ENCODE data around the gene AGXT.
A peak's percentile ranks its signal among the peaks of the same experiment; 100 is the strongest.

AGXT gene

DNA sequence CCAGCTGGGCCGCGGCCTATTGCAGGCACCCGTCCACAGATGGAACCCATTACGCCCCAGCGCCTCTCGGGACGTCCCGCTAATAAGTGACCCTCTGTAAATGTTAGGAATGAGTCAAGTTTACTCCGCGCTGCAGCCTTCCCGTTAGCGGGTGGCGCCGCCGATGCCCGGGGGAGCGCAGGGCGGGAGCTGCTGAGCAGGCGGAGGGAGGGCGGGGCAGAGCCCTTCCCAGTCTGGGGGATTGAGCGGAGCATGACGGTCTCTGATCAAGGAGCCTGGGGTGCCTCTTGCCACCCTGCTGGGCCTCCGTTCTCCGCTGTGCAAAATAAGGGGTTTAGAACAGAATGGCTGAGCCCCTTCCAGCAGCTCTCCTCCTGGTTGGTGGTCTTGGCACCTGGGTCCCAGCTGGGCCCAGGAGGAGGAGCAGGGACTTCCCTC, 48.0 kb downstream of the AGXT start:
- no peak for DNase-seq

DNA sequence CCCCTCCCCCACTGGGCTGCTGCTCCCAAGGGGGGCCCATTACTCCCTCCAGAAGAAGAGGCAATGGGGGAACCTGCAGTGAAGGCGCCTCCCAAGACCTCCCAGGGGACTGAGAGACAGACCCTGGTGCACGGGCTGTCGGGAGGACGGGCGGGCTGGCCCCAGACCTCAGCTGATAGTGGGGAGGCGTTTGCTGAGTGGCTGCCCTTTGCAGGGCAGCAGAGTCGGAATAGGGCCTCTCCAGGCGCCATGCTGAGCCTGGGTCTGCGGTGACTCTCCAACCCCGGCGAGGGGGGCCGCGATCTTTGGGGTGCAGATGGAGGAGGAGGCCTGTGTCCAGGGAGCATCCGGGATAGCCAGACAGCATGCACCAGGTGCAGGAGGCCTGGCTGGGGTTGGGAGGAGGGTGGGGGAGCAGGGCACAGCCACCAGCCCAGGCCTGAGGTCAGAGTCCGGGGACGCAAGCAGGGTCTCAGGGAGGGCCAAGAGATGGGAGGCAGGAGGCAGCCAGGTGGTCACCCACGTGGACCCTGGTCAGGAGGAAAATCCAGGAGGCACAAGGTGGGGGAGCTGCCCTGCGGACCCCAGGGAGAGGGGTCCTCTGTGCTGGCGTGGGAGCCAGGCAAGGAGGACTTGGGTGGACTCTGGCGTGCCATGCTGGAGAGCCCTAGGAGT, 48.5 kb downstream of the AGXT start:
- no peak for DNase-seq

DNA sequence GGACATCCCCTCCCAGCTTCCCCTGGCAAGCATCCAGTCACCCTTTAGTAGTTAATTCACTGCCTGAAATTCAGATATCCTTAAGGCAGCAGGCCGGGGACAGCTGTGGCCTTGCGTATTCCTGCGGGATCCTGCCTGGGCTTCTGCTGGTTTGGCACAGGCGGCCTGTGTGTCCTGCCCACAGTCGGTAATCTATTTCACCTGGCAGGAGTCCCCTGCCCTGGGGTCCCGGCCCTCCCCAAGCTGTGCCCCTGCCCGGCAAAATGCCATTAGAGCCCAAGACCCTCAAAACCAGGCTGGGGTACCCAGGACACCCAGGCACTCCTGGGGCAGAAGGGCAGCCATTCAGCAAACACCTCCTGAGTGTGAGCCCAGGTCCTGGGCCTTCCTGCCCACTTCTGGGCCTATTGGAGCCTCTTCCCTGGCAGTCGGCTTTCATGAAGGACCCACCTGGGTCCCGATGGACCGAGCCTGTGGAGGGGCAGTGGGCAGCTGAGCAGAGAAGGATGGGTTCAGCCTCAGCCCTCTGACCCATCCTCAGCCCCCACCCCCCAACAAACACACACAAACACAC, 49.1 kb downstream of the AGXT start:
- DNase-seq: peak; percentile 0

DNA sequence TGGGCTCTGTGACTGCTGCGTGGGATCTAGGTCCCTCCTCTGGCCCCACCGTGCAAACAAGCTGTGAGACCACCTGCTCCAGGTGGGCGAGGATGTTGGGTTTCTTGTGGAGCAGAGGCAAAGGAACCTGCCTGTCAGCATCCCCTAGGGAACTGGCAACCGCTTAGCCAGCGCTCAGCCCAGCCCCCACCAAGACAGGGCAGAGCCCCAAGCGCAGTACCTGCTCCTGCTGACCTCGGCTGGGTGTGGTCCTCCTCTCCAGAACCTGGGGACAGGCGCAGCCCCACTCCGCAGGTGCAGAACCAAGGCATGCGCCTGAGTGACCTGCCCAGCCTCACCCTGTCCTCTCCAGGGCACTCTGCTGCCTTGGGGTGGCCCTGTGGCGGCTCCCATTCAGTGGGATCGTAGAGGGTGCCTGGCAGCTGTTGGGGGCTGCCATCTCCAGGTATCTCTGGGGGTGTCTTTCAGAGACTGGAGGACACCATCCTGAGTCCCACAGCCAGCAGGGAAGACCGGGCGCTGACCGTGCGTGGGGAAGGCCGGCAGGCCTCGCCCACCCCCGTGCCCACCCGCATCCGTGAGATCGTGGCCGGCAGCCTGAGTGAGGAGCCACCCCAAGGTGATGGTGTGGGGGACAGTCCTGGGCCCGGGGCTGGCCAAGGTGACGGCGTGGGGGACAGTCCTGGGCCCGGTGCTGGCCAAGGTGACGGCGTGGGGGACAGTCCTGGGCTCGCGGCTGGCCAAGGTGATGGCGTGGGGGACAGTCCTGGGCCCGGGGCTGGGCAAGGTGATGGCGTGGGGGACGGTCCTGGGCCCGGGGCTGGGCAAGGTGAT, 49.9 kb downstream of the AGXT start:
- DNase-seq: peak; percentile 1

DNA sequence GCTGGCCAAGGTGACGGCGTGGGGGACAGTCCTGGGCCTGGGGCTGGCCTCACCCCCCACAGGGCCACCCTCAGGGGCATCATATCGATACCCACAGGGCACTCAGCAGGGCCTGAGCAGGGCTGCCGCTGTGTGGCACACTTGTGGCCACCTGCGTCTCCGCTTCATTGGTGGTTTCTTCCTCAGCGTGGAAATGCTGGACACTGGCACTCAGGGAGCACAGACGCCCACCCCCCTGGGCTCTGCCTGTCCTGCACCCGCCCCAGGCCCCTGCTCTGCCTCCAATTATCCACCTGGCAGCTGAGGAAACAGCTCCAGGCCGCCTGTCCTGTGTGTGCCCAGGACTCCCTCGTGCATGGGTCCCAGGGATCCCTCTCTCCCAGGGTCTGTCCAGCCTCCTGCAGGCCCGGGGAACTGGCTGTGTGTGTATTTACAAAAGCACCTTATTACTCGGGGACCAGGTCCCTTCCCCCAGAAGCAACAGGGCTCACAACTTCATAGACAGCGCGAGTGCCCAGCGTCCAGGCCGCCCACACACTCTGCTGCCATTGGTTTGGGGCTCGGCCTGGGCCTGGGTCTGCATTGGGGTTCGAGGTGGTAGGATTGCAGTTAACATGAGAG, 50.6 kb downstream of the AGXT start:
- no peak for DNase-seq

DNA sequence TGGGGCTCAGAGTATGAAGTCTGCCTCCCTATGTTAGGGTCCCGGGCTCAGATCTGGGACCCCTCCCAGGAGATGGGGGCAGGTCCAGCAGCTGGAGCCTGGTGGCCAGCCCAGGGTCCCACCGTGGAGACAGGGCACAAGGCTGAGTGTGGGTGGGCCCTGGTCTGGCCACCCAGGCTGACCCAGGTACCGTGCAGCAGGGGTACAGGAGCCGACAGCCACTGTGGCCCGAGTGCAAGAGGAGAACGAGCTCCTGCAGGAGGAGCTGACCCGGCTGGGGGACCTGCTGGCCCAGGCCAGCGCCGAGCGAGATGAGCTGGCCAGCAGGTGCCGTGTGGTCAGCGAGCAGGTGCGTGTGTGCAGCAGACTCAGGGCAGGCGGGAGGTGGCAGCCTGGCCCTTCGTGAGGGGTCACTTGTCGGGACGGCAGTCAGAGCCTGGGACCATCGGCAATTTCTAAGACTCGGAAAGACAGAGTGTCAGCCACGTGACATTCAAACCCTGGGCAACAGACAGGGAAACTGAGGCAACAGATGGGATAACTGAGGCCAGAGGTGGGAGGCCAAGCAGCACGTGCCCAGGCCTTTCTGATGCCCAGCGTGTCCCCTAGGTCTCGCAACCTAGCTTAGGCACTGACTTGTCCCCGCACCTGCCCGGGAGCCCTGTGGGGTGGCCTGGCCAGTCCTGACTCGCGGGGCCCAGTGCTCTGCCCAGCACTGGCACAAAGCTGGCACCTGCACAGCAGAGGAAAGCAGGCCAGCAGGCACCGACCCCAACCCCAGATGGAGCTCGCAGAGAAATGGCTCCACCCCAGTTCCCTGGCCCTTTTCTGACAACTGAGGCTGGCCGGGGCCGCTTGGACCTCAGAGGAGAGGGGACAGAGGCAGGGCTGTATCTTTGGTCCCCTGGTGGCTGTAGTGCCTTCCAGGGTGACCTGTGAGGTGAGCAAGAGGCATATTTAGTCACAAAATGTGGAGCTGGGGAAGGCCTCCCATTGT, 51.5 kb downstream of the AGXT start:
- no peak for DNase-seq

DNA sequence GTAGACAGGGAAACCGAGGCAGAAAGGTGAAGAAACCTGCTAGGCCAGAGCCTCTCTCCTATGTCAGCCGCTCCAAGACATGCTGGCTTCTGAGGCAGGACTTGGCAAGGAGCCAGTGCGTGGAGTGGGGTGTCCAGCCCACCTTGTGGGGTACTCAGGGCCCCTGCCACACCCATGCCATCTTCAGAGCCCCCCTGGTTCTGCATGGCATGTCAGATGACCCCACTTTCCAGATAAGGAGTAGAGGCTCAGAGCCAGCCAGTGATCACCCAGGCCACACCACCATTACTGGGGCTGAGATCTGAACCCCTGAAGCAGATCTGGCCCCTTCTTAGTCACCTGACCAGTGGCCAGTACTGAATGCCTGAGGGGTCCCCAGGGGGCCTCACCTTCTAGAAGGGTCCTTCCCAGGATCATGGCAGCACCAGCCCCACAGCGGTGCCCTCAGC, 52.2 kb downstream of the AGXT start:
- DNase-seq: no peak

DNA sequence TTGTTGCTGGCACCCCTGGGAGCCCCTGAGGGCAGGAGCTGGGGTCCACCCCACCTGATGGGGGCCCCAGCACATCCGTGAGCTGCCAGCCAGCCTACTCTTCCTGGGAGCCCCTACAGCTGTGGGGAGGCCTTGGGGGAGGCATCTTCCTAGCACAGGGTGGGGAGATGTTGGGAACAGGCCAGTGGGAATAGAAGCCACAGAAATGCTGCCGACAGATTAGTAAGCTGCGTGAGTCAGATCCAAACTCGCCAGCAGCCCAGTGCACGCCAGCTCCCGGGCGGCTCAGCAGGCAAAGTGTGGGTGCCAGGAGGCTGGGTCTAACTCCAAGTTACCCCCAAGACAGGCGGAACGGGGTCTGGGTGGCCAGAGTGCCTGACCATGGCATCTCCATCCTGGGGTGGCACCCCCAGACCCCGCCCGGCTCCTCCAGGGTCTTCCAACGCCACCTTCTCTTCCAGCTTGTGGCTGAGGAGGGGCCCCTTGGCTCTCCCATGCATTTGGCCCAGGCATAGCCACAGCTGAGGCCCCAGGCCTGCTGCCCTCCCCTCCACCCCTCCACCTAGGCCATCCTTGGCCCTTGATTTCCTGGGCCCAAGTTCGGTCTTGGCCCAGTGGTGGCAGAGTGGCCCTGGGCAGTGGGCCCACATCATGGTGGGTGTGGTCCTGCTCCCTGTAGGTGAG, 52.8 kb downstream of the AGXT start:
- DNase-seq: no peak

DNA sequence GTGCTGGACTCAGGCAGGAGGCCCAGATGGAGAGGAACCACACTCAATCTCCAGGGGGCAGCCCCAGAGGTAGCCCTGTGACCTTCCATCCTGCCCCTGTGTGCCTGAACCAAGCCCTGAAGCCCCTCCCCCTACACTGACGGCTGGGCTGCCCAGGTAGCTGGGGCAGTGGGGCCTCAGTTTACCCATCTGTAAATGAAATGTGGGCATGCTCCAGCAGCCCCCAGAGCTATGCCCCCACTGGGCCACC, 53.3 kb downstream of the AGXT start:
- no peak for DNase-seq

DNA sequence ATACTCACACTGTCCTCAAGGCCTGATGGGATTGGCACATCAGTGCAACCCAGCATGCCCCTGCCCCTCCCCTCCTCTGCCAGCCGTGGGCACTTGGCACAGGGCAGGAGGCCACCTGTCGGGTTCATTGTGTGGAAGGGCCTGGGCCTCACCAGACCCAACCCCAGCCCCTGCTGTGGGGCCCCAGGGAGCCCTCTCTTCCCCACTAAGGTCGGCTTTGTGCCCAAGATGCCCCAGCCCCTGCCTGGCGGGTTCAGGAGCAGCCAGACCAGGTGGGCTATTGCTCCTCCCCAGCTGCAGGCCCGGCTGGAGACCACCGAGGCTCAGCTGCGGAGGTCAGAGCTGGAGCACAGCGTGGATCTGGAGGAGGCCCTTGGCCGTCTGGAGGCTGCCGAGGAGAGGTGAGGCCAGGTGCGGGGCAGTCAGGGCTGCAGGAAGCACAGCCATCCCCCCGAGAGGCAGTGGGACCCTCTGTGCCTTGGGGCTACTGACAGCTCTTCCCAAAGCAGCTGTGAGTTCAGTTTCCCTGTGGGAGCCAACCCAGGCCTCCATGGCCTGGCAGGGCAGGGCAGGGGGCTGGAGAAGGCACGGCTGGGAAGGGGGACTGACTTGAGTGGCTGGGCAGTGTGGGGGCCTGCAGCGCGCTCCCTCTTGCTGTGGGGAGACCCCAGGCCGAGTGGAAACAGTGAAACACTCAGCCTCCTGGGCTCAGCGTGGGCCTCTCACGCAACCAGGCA, 53.8 kb downstream of the AGXT start:
- DNase-seq: no peak

DNA sequence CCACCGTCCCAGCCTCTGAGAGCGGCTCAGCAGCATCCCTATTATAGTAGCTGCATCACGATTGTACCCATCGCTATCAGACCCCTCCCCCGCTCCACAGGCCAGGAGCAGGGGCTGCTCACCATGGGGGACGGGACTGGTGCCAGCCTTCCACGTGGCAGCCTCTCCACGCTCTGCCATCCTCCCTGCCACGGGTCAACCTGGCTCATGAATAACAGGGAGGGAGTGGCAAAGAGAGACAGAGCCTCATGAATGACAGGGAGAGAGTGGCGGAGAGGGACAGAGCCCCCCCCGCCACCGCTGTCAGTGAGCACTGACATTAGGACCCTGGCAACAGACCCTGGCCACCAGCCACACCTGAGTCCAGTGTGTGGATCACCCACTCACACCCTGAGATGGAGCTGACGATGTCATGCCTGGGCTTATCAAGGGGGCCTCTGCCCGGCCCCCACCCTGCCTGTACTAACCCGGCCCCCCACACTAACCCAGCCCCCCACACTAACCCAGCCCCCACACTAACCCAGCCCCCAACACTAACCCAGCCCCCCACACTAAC, 54.4 kb downstream of the AGXT start:
- DNase-seq: no peak

DNA sequence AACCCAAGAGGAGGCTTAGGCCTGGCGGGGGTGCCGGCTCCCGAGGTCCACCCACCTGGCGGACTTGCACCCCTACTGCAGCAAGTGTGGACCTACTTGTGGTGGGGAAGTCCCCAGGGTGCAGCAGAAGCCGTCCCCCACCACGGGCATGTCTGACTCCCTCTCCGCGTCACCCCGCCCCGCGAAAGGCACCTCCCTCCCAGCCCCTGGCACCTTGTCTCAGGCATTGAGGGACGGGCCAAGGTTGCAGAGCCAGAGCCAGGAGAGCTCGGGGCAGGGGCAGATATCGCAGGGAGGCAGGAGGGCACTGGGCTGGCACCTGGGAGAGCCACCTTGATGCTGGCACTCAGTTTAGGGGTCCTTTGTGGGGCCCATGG, 56.6 kb downstream of the AGXT start:
- DNase-seq: no peak

DNA sequence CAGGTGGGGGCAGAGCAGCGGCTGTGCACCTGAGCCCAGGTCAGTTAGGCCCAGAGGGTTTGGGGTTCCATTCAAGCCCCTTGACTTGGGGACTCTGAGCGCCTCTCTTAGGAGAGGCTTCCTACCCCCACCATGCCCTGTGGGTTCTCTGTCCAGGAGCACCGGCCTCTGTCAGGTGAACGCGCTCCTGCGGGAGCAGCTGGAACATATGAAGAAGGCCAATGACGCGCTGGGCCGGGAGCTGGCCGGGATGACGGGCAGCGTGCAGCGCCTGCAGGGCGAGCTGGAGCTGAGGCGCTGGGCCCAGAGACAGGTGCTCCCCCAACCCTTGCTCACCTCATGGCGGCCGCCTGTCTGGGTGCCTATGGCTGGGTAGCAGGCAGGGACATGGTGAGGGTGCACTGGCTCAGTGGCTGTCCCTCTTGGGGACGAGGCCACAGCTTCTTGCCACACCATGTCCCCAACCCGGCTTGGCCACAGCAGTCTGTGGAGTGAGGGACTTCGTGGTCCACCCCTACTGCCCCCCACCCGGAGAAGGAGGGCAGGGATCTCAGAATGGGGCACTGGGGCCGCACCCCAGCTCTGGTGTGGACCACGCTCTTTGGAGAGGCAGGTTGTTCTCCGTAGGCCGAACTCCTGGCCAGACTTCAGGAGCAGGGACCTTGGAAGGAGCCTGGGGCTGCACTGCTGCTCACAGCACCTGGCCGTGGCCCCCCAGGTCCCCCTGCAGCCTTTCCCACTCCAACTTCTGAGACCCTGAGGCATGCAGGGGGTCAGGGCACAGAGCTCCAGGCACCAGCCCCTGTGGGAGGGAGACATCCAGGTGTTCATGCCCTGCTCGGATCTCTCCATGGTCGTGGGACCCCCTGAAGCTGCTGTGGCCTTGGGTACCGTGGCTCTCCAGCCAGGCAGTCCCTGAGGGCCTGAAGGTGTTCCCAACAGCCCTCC, 57.2 kb downstream of the AGXT start:
- DNase-seq: no peak

DNA sequence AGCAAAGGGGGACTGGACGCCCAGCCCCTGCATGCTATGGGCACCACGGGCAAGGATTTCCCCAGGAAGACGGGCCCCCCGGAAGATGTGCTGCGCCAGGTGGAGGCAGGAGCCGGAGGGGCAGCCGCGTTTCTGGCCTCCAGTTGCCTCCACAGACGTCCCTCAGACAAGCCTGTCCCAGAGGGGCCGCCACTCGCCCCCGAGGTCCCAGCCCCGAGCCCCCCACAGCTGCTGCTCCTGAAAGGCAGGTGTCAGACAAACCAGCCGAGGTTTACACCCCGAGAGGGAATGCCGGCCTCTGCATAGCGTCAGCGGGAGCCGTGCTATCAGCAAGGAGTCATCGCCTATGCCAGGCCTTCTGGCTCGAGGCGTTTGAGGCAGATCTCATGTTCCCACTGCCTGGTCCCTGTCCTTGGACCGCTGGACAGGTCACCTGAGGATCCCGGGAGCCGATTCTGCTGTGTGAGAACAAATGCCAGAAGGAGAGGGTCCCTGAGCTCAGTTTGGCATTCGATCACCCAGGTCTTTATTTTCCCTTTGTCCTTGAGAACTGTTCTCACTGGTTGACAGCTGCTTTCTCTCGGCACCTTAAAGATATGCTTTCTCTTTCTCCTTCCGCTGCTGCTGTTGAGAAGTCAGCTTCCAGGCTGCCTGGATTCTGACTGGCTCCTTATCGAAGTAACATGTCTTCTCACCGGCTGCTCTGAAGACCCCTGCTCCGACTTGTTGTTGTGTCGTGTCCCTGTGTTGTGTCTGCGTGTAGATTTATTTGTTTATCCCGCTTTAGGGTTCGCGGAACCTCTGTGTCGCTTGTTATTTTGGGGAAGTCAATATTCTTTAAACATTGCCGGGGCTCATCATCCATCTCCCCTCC, 58.1 kb downstream of the AGXT start:
- no peak for DNase-seq

DNA sequence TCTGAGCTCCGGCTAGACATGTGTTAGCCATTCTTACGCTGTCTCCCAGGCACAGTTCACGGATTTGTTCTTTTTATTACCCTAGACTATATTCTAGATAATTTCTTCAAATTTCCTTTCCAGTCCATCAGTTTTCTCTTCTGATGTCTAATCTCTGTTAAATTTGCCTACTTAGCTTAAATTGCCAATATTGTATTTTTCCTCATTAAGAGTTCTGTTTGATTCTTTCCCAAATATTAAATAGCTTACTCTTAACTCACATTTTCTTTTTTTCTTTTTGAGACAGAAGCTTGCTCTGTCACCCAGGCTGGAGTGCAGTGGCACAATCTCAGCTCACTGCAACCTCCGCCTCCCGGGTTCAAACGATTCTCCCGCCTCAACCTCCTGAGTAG, 58.8 kb downstream of the AGXT start:
- no peak for DNase-seq

DNA sequence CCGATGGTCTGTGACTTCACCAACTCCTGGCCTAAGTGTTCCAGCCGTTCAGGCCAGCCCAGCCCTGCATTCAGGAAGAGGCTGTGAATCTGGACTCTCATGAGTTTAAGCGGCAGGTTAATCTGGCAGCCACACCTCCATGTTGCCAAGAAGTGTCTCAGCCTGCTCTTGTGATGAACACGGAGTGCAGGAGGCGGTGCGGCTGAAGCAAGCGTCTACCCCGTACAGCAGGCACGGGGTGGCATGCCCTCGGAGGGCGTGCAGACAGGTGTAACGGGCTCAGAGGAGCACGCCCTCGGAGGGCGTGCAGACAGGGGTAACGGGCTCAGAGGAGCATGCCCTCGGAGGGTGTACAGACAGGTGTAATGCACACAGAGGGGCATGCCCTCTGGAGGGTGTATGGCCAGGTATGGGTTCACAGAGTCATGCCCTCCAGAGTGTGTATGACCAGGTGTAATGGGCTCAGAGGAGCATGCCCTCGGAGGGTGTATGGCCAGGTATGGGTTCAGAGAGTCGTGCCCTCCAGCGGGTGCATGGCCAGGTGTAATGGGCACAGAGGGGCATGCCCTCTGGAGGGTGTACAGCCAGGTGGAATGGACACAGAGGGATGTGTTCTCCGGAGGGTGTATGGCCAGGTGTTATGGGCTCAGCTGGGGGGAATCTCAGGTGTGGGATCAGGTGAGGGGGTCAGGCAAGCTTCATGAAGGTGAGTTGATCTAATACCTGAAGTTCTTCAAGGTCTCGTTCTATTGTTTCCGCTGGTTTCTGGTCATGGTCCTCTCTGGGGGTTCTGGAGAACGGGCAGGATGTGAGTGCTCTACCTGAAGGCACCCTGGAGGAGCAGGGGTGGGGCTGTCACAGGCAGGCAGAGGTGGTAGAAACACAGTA, 60.1 kb downstream of the AGXT start:
- no peak for DNase-seq

DNA sequence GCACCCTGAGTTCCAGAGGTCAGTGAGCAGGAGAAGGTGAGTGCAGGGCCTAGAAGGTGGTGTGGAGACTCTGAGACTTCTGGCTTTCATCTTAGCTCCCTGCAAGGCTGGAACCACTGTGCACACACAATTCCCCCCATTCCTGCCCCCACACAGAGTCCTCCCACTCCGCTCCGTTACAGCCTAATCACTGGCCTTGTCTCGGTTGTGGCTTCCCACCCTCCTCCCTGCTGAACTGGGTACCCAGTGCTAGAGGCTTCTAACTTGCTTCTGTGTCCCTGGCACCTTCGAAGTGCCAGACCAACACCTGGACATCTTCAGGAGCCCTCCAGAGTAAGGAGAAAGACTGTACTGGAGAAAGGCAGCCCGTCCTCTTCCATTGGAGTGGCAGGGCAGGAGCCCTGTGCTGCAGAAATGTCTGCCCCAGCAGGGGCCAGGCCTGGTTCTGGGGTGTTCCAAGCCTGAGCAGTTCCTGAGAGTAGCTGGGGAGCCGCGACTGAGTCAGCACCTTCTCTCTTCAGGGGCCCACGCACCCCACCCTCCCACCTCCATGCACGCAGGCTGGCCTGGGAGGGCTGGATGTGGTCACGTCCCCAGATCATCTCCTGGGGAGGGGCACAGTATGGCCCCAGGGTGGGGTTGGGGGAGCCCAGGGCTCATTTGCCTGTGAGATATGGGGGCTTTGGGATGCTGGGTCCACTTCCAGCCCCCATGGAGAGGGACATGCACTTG, 60.9 kb downstream of the AGXT start:
- no peak for DNase-seq

Data from stimulated activated CD4-positive, alpha-beta T cell treated with anti-CD3 and anti-CD28 coated beads, Interleukin-4, amount 100 ng/mL, for 1 hour (primary cell).